Fibroblast of villous mesenchyme (primary cell): ENCODE data around the gene SNAPIN. TPM values are rescaled to one million over a fixed set of nuclear protein-coding genes. Genes with fewer than 3 reads are reported as not detected.

Experiments used
- DNase-seq: peaks from one replicate; pipeline ENCODE4 v3.0.0-alpha.2; 2010; ENCODE audit warnings: low read depth
- H3K4me3 ChIP-seq: 2 replicates; pipeline ENCODE4 v1.5.1; 2011; ENCODE audit warnings: low read depth, mild to moderate bottlenecking, low read length
- CTCF ChIP-seq: IDR thresholded peaks from 2 replicates; pipeline ENCODE4 v1.5.1; 2012; ENCODE audit warnings: low read depth, mild to moderate bottlenecking, low read length; ENCODE audit not compliant: insufficient read depth
- total RNA-seq: library from RNA; depleted of rRNA; stranded (reverse); fragments of >200 nt; gene quantifications from 2 replicates; pipeline ENCODE4 v1.2.3, GENCODE V29; 2012

SNAPIN gene
- total RNA-seq, 1 donor, result 66.1 TPM

GRCh38 chr1:153612111-153612754, 46.3 kb upstream of the SNAPIN start:
- DNase-seq, result no peak
- no peak for TF ChIP-seq CTCF

GRCh38 chr1:153612755-153613331, 45.7 kb upstream of the SNAPIN start, which contains the start of gene S100A16:
S100A16 (minus strand) TSS chr1:153613137; CDS start chr1:153608151, 4,986 bp downstream.
- DNase-seq, result peak; percentile 56
- no peak for TF ChIP-seq CTCF
- H3K4me3 ChIP-seq, result peak within 1 kb of the TSS; percentile 62

More at GRCh38 chr1:153612111-153612754, 46.3 kb upstream of the SNAPIN start:
- peak overlapping the region; percentile 62 for H3K4me3 ChIP-seq

GRCh38 chr1:153613406-153613805, 45.1 kb upstream of the SNAPIN start:
- peak overlapping the region; percentile 62 for H3K4me3 ChIP-seq
- TF ChIP-seq CTCF, result no peak
- DNase-seq, result no peak

GRCh38 chr1:153614189-153614900, 44.2 kb upstream of the SNAPIN start:
- peak; percentile 12 for TF ChIP-seq CTCF
- no peak for DNase-seq
- no peak overlapping the region for H3K4me3 ChIP-seq

GRCh38 chr1:153614906-153615305, 43.6 kb upstream of the SNAPIN start:
- no peak for DNase-seq
- no peak overlapping the region for H3K4me3 ChIP-seq
- no peak for TF ChIP-seq CTCF

- H3K4me3 ChIP-seq, result no peak overlapping the region
- DNase-seq, result no peak
- no peak for TF ChIP-seq CTCF
Observed at GRCh38 chr1:153615406-153615805, 43.1 kb upstream of the SNAPIN start.
